H9 (cell line): ENCODE data around the gene BIRC5. TPM values are rescaled to one million over a fixed set of nuclear protein-coding genes. Genes with fewer than 3 reads are reported as not detected.
A peak's percentile ranks its signal among the peaks of the same experiment; 100 is the strongest.

Experiments
- DNase-seq: peaks from one replicate; pipeline ENCODE4 v3.0.0-alpha.2; 2017
- H2AFZ ChIP-seq: one replicate; pipeline ENCODE4 v1.6.1; 2013; ENCODE audit warnings: mild to moderate bottlenecking, low read length, control low read depth, moderate library complexity
- H2AK5ac ChIP-seq: 2 replicates; pipeline ENCODE4 v1.6.1; 2013; ENCODE audit warnings: low read length, control low read depth, mixed read lengths; ENCODE audit not compliant: insufficient read length
- H2BK120ac ChIP-seq: one replicate; pipeline ENCODE4 v1.6.1; 2013; ENCODE audit warnings: low read depth, mild to moderate bottlenecking, low read length, control low read depth, inconsistent platforms; ENCODE audit not compliant: poor library complexity, severe bottlenecking
- H2BK12ac ChIP-seq: 2 replicates; pipeline ENCODE4 v1.6.1; 2013; ENCODE audit warnings: low read length, control low read depth, mixed read lengths, low read depth; ENCODE audit not compliant: insufficient read length
- H2BK15ac ChIP-seq: 2 replicates; pipeline ENCODE4 v1.6.1; 2013; ENCODE audit warnings: low read depth, low read length, control low read depth
- H2BK20ac ChIP-seq: one replicate; pipeline ENCODE4 v1.6.1; 2013; ENCODE audit warnings: low read depth, mild to moderate bottlenecking, low read length, control low read depth, inconsistent platforms; ENCODE audit not compliant: poor library complexity, severe bottlenecking
- H2BK5ac ChIP-seq: 2 replicates; pipeline ENCODE4 v1.6.1; 2013; ENCODE audit warnings: low read length, control low read depth, mixed read lengths; ENCODE audit not compliant: insufficient read length
- H3K14ac ChIP-seq: 2 replicates; pipeline ENCODE4 v1.6.1; 2013; ENCODE audit warnings: low read length, control low read depth; ENCODE audit not compliant: insufficient read depth
- H3K18ac ChIP-seq: 2 replicates; pipeline ENCODE4 v1.6.1; 2013; ENCODE audit warnings: low read depth, mild to moderate bottlenecking, mixed read lengths, low read length, control low read depth; ENCODE audit not compliant: insufficient read length
- H3K23ac ChIP-seq: 2 replicates; pipeline ENCODE4 v1.6.1; 2013; ENCODE audit warnings: low read length, control low read depth, mixed read lengths, low read depth; ENCODE audit not compliant: insufficient read length
- H3K23me2 ChIP-seq: 2 replicates; pipeline ENCODE4 v1.6.1; 2013; ENCODE audit warnings: low read depth, mild to moderate bottlenecking, mixed read lengths, low read length, control low read depth; ENCODE audit not compliant: insufficient read length, poor library complexity, severe bottlenecking
- H3K27ac ChIP-seq: 2 replicates; pipeline ENCODE4 v1.5.1; 2013; ENCODE audit warnings: low read length, control low read depth, mixed read lengths, low read depth; ENCODE audit not compliant: insufficient read length
- H3K27me3 ChIP-seq: 2 replicates; pipeline ENCODE4 v1.6.1; 2013; ENCODE audit warnings: low read length, control low read depth, inconsistent platforms; ENCODE audit not compliant: insufficient read depth
- H3K4ac ChIP-seq: 2 replicates; pipeline ENCODE4 v1.6.1; 2013; ENCODE audit warnings: low read depth, mild to moderate bottlenecking, control low read depth, inconsistent platforms, low read length, moderate library complexity
- H3K4me1 ChIP-seq: 2 replicates; pipeline ENCODE4 v1.6.1; 2013; ENCODE audit warnings: low read length, control low read depth, inconsistent platforms; ENCODE audit not compliant: insufficient read depth
- H3K4me2 ChIP-seq: 2 replicates; pipeline ENCODE4 v1.6.1; 2013; ENCODE audit warnings: low read length, control low read depth, mixed read lengths; ENCODE audit not compliant: insufficient read length, insufficient read depth
- H3K56ac ChIP-seq: 2 replicates; pipeline ENCODE4 v1.6.1; 2013; ENCODE audit warnings: low read depth, mild to moderate bottlenecking, mixed read lengths, low read length, control low read depth; ENCODE audit not compliant: insufficient read length
- H3K79me1 ChIP-seq: 2 replicates; pipeline ENCODE4 v1.6.1; 2013; ENCODE audit warnings: low read depth, mild to moderate bottlenecking, moderate library complexity, low read length, control low read depth, inconsistent platforms; ENCODE audit not compliant: insufficient read depth, poor library complexity, severe bottlenecking
- H3K79me2 ChIP-seq: 2 replicates; pipeline ENCODE4 v1.6.1; 2013; ENCODE audit warnings: low read length, control low read depth, inconsistent platforms; ENCODE audit not compliant: insufficient read depth
- H3K9ac ChIP-seq: 2 replicates; pipeline ENCODE4 v1.6.1; 2013; ENCODE audit warnings: low read length, control low read depth, mixed read lengths; ENCODE audit not compliant: insufficient read length; ENCODE audit errors: extremely low read depth
- H3K9me3 ChIP-seq: one replicate; pipeline ENCODE4 v1.6.1; 2013; ENCODE audit warnings: low read depth, low read length, inconsistent platforms; ENCODE audit not compliant: control insufficient read depth
- H3T11ph ChIP-seq: one replicate; pipeline ENCODE4 v1.6.1; 2013; ENCODE audit warnings: mild to moderate bottlenecking, low read length, control low read depth, inconsistent platforms
- H4K20me1 ChIP-seq: one replicate; pipeline ENCODE4 v1.6.1; 2013; ENCODE audit not compliant: control insufficient read depth, insufficient read length, insufficient read depth
- H4K5ac ChIP-seq: 2 replicates; pipeline ENCODE4 v1.6.1; 2013; ENCODE audit warnings: low read depth, mild to moderate bottlenecking, mixed read lengths, low read length, control low read depth; ENCODE audit not compliant: insufficient read length
- H4K8ac ChIP-seq: replicated peaks from 2 replicates; pipeline ENCODE4 v1.6.1; 2013; ENCODE audit warnings: low read length, control low read depth, mixed read lengths, low read depth; ENCODE audit not compliant: insufficient read length
- H4K91ac ChIP-seq: 2 replicates; pipeline ENCODE4 v1.6.1; 2013; ENCODE audit warnings: low read depth, mild to moderate bottlenecking, moderate library complexity, mixed read lengths, low read length, control low read depth; ENCODE audit not compliant: insufficient read length
- H3K27ac Mint-ChIP-seq, 3 experiments: 2 replicates in 2 of 3; 3 replicates in 1 of 3; pipeline ENCODE4 v1.8.0; 2020 to 2021; ENCODE audit warnings: mixed read lengths in 3 of 3, mild to moderate bottlenecking in 1 of 3, moderate library complexity in 1 of 3
- H3K27me3 Mint-ChIP-seq: 2 replicates; pipeline ENCODE4 v1.8.0; 2021; ENCODE audit warnings: low read depth, mild to moderate bottlenecking, moderate library complexity, mixed read lengths
- H3K36me3 Mint-ChIP-seq, 3 experiments: 2 replicates in 2 of 3; 3 replicates in 1 of 3; pipeline ENCODE4 v1.8.0; 2020 to 2021; ENCODE audit warnings: low read depth in 3 of 3, mixed read lengths in 3 of 3; ENCODE audit not compliant: insufficient read depth in 1 of 3
- H3K4me1 Mint-ChIP-seq, 2 experiments: 2 replicates each; pipeline ENCODE4 v1.8.0; 2020; ENCODE audit warnings: mixed read lengths in 2 of 2
- H3K4me3 Mint-ChIP-seq, 2 experiments: 2 replicates in 1 of 2; 3 replicates in 1 of 2; pipeline ENCODE4 v1.8.0; 2020 to 2021; ENCODE audit warnings: mild to moderate bottlenecking in 2 of 2, mixed read lengths in 2 of 2, moderate library complexity in 1 of 2
- H3K9me3 Mint-ChIP-seq, 2 experiments: 2 replicates in 1 of 2; 3 replicates in 1 of 2; pipeline ENCODE4 v1.8.0; 2020; ENCODE audit warnings: mild to moderate bottlenecking in 2 of 2, mixed read lengths in 2 of 2, moderate library complexity in 1 of 2
- CTCF ChIP-seq: fragments of 200-600 bp; sonication (generic); conservative IDR thresholded peaks from 3 replicates; pipeline ENCODE4 v1.8.0; 2021; ENCODE audit warnings: antibody characterized with exemption, mild to moderate bottlenecking
- WGBS: extraction: QIAGEN DNeasy Blood & Tissue Kit; methylation state at CpG from one replicate; pipeline ENCODE4 v1.1.7; 2013; ENCODE audit warnings: missing lambda C conversion rate, low lambda C conversion rate, mixed read lengths; ENCODE audit not compliant: insufficient read length; ENCODE audit errors: extremely low coverage; 5-methylcytosine and 5-hydroxymethylcytosine counted together
- total RNA-seq: library from RNA; stranded (reverse); gene quantifications from 2 replicates; pipeline ENCODE4 v1.2.1, GENCODE V29; 2021

The BIRC5 gene
- total RNA-seq, 1 experiment from 2014 or later, result 97.8 TPM

GRCh38 chr17:78255953-78256706 lies 42.1 kb downstream of the BIRC5 start:
- H3K27ac ChIP-seq, result no peak overlapping the region
- Mint-ChIP-seq H3K36me3 (no peaks in the 10 kb centered on the region), H3K9me3 (peaks cover 0 to 3% of the 10 kb centered on the region in 2 experiments; a peak in 1 of 5 replicates), H3K27me3 (peaks cover 1% of the 10 kb centered on the region; the same call in 1 of the 2 replicates), H3K4me1 (peaks cover 19 to 45% of the 10 kb centered on the region in 2 experiments), H3K4me3 (peak overlapping the region in 1 of 2 experiments; percentile 26; a peak in 1 of 5 replicates), H3K27ac (no peak overlapping the region)
- no peaks in the 10 kb centered on the region for H3K23me2 ChIP-seq
- no peaks in the 10 kb centered on the region for H3K79me1 ChIP-seq
- no peak overlapping the region for H2BK20ac ChIP-seq
- no peak overlapping the region for H3K23ac ChIP-seq
- TF ChIP-seq CTCF, result no peak
- H2BK120ac ChIP-seq, result no peak overlapping the region
- H4K91ac ChIP-seq, result no peak overlapping the region
- H3K4me2 ChIP-seq, result no peak overlapping the region
- no peak overlapping the region for H3K4ac ChIP-seq
- no peak overlapping the region for H3K18ac ChIP-seq
- no peaks in the 10 kb centered on the region for H3K79me2 ChIP-seq
- no peak for DNase-seq
- H3K9ac ChIP-seq, result no peak overlapping the region
- H3K14ac ChIP-seq, result no peak overlapping the region
- no peak overlapping the region for H2AK5ac ChIP-seq
- no peak overlapping the region for H4K8ac ChIP-seq
- no peak overlapping the region for H2BK5ac ChIP-seq
- H3K27me3 ChIP-seq, result no peaks in the 10 kb centered on the region
- no CpG with 5 or more reads among the region's 14 CpGs for WGBS
- H2BK15ac ChIP-seq, result no peak overlapping the region
- H3T11ph ChIP-seq, result no peak overlapping the region
- H2BK12ac ChIP-seq, result no peak overlapping the region
- H2AFZ ChIP-seq, result no peak overlapping the region
- no peak overlapping the region for H4K5ac ChIP-seq
- H3K56ac ChIP-seq, result no peak overlapping the region
- no peaks in the 10 kb centered on the region for H3K9me3 ChIP-seq
- H3K4me1 ChIP-seq, result peaks cover 5% of the 10 kb centered on the region; the same call in 1 of the 2 replicates
- no peaks in the 10 kb centered on the region for H4K20me1 ChIP-seq
